AG20443 (cell line): ENCODE data around the gene RGS3.
"Not testable (repeated sequence)": the region's sequence is repeated elsewhere in the genome, so short reads cannot be mapped to it uniquely, and the experiment has no call there.

Source experiments
- DNase-seq: peaks from one replicate; pipeline ENCODE4 v3.0.0; 2012; ENCODE audit warnings: low spot score, mixed read lengths

Gene RGS3

GRCh38 chr9:113635586-113635985 is 172.1 kb downstream of the RGS3 start:
- DNase-seq, result no peak

GRCh38 chr9:113636165-113636564 is 172.6 kb downstream of the RGS3 start:
- no peak for DNase-seq

GRCh38 chr9:113636693-113637092 is 173.2 kb downstream of the RGS3 start:
- no peak for DNase-seq

DNA sequence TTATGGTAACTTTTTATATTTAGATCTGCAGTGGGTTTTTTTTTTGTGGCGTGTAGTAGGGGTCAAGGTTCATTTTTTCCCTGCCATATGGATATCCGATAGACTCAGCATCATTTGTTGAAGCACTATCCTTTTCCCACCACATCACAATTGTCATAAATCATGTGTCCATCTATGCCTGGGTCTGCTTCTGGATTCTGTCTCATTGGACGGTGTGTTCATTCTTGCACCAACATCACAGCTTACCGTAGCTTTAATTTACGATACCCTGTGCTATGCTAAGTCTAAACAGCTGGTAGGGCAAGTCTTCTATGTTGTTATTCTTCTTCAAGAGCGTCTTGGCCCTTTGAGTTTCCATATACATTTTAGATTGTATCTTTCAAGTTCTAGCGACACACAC is 175.0 kb downstream of the RGS3 start:
- no peak for DNase-seq

DNA sequence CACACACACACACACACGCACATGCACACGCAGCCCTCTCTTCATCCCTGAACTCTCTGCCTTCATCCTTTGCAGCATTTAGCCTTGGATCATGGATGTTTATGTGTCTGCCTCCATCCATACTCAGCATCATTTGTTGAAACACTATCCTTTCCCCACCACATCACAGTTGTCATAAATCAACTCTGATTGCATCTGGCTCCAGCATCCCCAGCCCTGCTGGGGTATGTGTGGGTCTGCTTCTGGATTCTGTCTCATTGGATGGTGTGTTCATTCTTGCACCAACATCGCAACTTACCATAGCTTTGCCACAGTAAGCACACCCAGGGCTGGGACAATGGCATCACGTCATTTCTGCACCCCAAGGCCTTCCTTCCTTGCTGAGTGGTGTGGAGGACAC is 175.4 kb downstream of the RGS3 start:
- no peak for DNase-seq

- DNase-seq, result not testable (repeated sequence)
Measured at GRCh38 chr9:113639411-113639970, 176.0 kb downstream of the RGS3 start.

GRCh38 chr9:113640418-113640817 is 176.9 kb downstream of the RGS3 start:
- DNase-seq, result no peak

DNA sequence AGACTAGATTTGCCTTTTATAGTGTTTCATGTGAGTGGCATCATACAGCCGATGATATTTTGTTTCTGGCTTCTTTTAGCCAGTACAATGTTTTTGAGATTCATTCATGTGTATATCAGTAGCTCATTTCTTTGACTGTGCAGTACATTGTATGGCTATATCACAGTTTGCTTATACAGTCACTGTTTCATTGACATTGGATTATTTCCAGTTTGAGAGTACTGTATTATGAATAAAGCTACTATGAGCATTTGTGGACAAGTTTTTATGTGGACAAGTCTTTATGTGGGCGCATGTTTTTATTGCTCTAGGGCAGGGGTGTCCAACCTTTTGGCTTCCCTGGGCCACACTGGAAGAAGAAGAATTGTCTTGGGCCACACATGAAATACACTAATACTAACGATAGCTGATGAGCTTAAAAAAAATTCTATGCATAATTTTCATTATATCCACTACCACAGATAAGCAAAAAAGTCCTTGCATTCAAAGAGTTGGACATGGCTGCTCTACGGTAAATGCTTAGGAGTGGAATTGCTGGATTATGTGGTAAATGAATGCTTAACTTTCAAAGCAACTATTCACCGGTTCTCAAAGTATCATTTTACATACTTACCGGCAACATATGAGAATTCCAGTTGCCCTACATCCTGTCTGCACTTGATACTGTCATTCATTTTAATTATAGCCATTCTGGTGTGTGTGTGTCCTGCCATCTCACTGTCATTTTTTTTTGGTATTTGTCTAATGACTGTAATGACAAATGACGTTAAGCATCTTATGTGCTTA is 177.8 kb downstream of the RGS3 start:
- no peak for DNase-seq

DNA sequence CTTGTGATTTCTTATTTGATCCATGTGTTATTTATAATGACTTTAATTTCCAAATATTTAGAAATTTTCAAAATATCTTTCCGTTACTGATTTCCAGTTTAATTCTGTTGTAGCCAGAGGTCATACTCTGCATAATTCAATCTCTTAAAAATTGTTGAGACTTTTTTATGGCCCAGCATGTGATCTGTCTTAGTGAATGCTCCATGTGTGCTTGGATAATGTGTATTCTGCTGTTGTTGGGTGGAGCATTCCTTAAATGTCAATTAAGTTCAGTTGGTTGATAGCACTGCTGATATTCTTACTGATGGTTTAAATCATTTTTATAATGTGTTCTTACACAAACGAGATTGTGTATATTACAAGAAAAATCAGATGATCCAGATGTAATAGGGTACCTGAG is 180.8 kb downstream of the RGS3 start:
- no peak for DNase-seq

DNA sequence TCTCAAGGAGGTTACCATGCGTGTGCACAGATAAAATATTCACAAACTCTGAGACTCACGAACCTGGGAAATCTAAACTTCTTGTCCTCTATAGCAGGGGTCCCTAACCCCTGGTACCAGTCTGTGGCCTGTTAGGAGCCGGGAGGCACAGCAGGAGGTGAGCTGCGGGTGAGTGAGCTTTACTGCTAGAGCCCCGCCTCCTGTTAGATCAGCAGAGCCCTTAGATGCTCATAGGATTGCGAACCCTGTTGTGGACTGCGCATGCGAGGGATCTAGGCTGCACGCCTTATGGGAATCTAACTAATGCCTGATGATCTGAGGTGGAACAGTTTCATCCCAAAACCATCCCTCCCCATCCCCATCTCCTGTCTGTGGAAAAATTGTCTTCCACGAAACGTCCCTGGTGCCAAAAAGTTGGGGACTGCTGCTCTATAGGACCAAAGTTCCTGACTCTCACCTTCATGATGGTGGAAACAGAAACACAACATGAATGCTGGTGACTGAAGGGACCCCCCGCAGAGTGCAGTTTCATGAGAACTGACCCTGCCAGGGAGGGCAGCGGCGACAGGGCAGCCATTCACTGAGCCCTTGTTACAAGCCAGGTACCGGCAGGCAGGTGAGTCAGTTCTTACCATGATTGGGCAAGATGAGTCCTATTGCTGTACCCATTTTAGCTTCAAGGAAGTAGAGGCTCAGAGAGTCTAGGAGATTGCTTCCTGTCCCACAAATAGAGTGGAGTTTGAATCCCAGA is 181.9 kb downstream of the RGS3 start:
- no peak for DNase-seq

- DNase-seq, result no peak
Measured at GRCh38 chr9:113645978-113646253, 182.4 kb downstream of the RGS3 start.

DNA sequence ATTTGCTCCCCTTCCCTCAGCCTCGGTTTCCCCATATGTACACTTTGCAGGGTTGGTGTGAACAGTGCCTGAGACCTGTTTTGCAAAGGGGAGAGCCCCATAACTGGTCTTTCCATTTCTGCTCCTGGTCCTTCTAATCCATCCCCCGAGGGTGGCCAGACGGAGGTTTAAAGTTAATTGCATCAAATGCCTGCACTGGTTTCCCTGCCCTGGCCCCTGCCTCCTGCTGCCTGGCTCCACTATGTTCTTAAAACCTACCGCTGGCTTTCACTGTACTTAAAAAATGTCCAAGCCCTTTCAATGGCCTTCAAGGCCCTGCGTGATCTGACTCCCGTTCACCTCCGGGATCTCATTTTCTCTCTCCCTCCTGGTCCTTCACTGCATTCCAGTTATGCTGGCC is 183.0 kb downstream of the RGS3 start:
- no peak for DNase-seq
